Esophagus muscularis mucosa (tissue), 4 donors: ENCODE measurements around the gene PPP1R37.

Experiments
- CTCF ChIP-seq, 3 experiments: fragments of 200-600 bp in 2 of 3; fragments of 450-650 bp in 1 of 3; sonication (generic) in 2 of 3; IDR thresholded peaks; one replicate each; pipeline ENCODE4 v1.5.1; 2017 to 2019; ENCODE audit warnings: antibody characterized with exemption in 3 of 3, mild to moderate bottlenecking in 2 of 3, moderate library complexity in 1 of 3
- EP300 ChIP-seq: sonication (generic); formaldehyde crosslinking; IDR thresholded peaks from one replicate; pipeline ENCODE4 v1.6.1; 2017; ENCODE audit warnings: antibody characterized with exemption
- POLR2A ChIP-seq: fragments of 450-650 bp; IDR thresholded peaks from one replicate; pipeline ENCODE4 v1.6.1; 2017; ENCODE audit warnings: antibody characterized with exemption, moderate library complexity, mild to moderate bottlenecking, low read depth
- POLR2AphosphoS5 ChIP-seq, 2 donors: sonication (generic); formaldehyde crosslinking; IDR thresholded peaks; one replicate each; pipeline ENCODE4 v1.6.1; 2017; ENCODE audit warnings: antibody characterized with exemption in 2 of 2

DNA sequence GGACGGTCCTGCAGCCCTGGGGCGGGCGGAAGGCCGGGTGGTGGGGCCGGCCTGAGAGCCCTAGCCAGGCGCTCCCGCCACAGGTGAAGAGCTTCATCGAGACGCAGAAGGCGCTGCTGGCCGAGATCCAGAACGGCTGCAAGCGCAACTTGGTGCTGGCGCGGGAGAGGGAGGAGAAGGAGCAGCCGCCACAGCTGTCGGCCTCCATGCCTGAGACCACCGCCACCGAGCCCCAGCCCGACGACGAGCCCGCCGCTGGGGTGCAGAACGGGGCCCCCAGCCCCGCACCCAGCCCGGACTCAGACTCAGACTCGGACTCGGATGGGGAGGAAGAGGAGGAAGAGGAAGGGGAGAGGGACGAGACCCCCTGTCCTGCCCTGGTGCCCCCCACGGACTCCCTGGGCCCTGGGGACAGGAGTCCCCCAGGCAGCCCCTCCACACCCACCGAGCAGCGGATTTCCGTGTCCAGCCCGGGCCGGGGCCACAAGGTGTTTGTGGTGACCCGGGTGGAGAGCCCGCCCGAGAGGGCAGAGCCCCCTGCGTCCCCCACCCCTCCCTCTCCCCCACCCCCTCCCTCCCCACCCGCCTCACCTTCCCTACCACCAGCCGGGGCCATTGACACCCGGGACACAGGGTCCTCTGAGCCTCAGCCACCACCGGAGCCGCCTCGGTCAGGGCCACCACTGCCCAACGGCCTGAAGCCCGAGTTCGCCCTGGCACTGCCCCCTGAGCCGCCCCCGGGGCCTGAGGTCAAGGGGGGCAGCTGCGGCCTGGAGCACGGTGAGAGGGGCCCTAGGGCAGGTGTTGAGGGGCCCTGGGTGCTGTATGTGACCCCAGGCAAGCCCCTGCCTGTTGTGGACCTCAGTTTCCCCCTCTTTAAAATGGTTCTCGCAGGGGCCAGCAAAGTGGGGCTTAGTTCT lies 52.6 kb downstream of the PPP1R37 start:
- TF ChIP-seq CTCF (IDR thresholded peaks at IDR 0.05): no peak
- TF ChIP-seq POLR2AphosphoS5 (IDR thresholded peaks at IDR 0.05): no peak
- no peak for TF ChIP-seq POLR2A
- TF ChIP-seq EP300: no peak
